Measurements from ENCODE around the gene LRRTM4. TPM values are rescaled to one million over a fixed set of nuclear protein-coding genes. Genes with fewer than 3 reads are reported as not detected.

The LRRTM4 gene
- total RNA-seq, 1 donor from 2014 or later = 18.1 TPM

DNA sequence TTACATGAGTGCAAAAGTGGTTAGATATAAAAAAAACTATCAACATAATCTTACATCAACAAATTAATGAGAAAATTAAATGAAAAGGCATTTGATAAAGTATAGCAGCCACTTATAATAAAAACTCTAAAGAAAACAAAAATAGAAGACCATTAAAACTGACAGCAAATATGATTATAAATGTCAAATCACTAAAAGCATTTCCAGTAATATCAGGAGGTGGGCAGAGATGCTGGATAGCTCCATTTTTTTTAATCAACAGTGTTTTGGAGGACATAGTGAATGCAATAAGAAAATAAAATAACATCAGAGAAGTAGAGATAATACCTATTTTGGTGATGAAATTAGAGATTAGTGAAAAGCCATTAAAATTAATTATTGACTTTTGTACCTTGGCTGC is 173.4 kb downstream of the LRRTM4 start:
- ATAC-seq (no peak), DNase-seq (ENCODE audit: low spot score) (no peak)
- intact Hi-C loops (cut with DNase I) = no loop called here

DNA sequence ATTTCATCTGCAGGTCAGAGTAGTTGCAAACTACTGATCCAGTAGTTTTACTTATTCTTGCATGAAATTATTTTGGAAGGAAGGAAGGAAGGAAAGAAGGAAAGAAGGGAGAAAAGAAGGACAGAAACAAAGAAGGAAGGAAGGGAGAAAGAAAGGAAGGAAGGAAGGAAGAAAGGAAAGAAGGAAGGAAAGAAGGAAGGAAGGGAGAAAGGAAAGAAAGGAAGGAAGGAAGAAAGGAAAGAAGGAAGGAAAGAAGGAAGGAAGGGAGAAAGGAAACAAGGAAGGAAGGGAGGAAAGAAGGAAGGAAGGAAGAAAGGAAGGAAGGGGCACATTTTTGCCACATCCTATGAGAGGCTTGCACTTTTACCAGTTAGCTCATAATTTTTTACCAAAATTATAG is 186.2 kb downstream of the LRRTM4 start:
- DNase-seq (ENCODE audit: low spot score) (no peak), ATAC-seq (no peak)
- intact Hi-C loops (cut with DNase I) = no loop called here

DNA sequence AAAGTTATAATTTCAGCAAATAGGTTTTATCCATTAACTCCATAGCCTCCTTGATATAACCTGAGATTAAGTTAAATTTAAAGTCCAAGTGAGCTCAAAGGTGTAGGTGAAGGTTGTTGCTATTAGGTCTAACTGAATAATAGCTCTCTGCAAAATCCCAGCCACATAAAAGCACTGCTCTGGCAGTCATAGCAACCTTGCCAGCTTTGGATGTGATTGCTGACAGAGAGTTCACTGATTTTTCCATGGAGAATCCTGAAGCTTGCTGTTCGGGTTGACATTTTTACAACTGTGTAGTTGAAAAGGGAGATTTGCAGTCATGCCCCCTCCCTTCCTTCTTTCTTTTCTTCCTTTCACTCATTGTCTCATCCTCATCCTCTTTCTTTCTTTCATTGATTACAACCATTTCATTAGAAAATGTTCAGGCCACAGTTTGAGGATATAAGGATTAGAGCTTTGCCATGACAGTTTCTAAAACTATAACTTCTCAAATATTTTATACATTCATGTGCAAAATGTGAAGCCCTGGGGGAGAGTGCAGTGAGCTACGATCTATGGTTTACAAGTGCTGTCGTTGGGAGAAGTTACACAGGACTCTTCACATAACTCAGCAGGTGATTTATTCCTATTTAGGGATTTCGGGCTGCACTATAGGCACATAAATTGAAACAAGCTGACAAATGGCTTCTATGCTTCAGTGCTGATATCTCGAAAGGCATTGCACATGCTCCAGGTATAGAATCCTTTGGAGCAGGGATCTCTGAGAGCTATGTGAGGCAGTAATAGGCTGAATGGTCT is 193.8 kb downstream of the LRRTM4 start:
- intact Hi-C loops (cut with DNase I) = no loop called here
- no peak for ATAC-seq
- DNase-seq (ENCODE audit: low spot score) = no peak

DNA sequence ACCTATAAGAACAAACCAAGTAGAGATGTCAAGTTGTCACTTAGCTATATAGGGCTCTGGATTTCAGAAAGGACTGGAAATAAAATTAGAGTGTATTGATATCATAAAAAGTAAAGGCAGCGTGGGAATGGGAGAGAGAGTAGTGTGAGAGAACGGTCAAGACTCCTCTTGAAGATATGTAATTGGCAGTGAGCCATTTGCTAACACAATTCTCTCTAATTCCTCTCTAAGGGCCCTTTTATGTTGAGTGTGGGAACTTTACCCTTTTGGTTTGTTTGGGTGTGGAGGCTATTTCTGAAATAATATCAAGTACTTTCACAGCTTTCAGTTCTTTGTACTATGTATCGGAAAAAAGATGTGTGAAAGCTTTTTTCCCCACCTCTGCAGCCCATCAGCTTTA is 196.8 kb downstream of the LRRTM4 start:
- intact Hi-C loops (cut with DNase I) = no loop called here
- DNase-seq (ENCODE audit: low spot score) (no peak), ATAC-seq (no peak)

DNA sequence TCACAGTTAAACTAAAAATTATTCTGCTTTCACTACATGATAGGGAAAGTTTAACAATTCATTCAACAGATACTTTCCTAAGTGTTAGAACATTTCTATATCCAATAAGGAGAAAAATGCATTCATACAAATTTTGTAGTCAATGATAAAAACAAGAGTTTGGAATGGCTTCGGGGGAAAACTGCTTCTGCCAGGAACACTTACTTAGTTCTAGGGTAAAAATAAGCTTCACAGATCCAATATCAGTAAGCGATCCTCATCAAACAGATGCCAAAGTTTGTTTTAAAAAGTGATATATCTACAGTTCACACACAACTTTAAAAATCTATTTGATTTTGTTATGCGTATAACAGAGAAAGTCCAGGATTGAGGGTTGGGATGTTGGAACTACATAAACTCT is 199.7 kb downstream of the LRRTM4 start:
- DNase-seq (ENCODE audit: low spot score) (no peak), ATAC-seq (no peak)
- intact Hi-C loops (cut with DNase I) = no loop called here

DNA sequence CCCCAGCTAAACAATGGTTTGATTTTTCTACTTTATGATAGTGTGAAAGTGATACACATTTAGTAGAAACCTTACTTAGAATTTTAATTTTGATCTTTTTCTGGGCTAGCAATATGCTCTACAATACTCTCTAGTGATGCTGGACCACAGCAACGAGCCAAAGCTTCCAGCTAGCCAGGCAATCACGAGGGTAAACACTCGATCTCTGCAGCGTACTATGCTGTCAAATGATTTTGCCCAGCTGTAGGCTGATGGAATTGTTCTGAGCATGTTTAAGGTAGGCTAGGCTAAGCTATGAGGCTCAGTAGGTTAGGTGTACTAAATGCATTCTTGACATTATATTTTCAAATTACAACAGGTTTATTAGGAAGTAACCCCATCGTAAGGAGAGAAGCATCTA is 207.5 kb downstream of the LRRTM4 start:
- DNase-seq (ENCODE audit: low spot score) (no peak), ATAC-seq (no peak)
- intact Hi-C loops (cut with DNase I) = no loop called here

DNA sequence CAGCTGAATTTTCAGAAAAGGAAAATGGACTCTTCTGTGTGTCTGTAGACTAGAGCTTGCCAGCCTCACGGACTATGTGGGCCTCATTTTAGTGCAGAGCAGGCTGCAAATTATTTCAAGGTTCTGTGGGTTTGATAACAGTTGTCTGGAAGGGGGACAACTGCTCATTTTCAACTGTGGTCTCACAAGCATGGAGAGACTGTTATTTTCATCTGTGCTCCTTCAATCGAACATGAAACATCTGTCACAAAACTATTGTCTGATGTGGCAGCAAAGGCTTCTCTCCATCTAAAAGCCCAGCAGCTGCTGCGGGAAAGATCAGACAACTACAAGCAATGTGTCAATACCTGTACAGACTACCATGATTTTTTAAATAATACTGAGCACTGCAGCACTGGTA is 211.8 kb downstream of the LRRTM4 start:
- DNase-seq (ENCODE audit: low spot score) (no peak), ATAC-seq (no peak)
- intact Hi-C loops (cut with DNase I) = no loop called here

DNA sequence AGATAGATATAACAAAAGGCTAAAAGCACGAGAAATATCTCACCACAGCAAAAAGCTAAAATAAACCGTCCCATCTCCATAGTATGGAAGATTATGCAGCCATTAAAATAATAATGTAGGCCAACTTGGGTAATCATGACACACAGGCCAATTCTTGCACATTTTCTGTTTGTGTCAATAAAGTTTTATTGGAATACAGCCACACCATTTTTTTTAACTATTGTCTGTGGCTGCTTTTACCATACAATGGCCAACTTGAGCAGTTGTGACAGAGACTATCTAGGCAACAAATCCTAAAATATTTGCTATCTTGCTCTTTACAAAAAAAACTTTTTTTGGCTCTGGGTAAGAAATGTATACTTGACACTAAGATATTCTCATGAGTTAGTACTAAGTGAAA is 212.5 kb downstream of the LRRTM4 start:
- ATAC-seq = no peak
- intact Hi-C loops (cut with DNase I) = no loop called here
- no peak for DNase-seq (ENCODE audit: low spot score)

DNA sequence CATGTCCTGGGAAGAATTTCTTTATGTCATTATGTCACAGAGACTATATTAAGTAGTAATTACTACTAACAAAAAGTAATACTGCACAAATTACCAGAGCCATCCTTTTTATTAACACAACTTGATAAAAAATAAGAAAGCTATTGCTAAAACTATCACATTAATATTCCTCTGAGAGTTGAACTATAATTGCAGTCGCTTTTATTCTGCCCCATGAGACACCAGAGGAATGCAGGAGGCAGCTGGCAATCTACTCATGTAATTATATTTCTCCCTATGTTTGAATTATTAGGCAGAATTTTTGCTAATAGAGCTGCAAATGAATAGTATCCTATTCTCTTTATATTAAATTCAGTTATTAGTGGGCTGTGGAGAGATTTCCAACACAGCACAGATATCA is 220.7 kb downstream of the LRRTM4 start:
- DNase-seq (ENCODE audit: low spot score) (no peak), ATAC-seq (no peak)
- intact Hi-C loops (cut with DNase I) = no loop called here

DNA sequence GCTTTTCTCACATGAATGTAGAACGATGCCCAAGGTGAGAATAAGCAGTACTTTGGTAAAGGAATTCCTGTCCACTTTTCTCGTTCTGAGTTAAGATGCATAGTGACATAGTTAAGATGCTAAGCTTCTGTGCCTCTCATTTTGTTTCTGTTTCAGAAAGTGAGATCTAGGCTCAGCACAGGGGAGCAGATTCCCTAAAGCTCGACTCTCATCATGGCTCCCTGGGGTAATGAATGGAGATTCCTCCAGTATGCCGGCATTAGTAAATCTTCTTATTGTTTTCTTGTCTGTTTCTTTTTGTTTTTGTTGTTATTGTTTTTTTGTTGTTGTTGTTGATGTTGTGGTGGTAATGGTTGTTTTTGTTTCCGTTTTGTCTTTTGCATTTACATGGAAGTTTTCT is 225.4 kb downstream of the LRRTM4 start:
- intact Hi-C loops (cut with DNase I) = no loop called here
- ATAC-seq = no peak
- DNase-seq (ENCODE audit: low spot score) = no peak

DNA sequence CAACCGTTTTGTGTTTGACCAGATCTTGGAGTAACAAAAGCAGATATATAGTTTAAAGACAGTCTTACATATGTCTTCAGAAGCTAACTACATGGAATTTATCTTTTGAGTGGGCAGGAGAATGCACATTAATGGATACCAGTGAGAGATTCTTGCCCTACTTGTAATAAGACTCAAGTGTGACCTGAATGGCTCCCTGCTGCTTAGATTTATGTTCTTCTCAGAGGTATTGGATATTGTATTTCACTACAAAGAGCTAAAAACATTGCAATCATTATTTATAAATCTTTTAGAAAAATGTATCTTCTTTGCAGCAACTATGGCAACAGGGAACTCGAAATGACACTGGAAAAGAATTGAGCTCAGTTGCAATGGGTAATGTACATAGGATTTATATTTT is 227.7 kb downstream of the LRRTM4 start:
- ATAC-seq (no peak), DNase-seq (ENCODE audit: low spot score) (no peak)
- intact Hi-C loops (cut with DNase I) = no loop called here

DNA sequence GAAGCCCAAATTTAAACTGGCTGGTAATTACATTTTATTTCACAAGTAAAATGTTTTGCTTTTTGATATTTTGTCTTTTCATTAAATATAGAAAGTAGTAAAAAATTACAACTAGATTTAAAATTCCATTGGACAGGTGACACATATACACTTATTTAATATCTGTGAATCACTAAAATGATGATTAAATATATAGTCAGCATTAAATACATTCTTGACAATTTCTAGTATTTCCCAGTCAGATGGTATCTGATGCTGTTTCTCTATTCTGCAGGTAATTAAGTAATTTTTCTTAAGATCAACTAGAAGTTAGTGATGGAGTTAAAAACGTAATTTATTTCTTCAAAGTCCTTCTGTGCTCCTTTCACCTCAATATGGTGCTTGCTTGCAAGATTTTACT is 237.8 kb downstream of the LRRTM4 start:
- ATAC-seq (no peak), DNase-seq (ENCODE audit: low spot score) (no peak)
- intact Hi-C loops (cut with DNase I) = no loop called here

DNA sequence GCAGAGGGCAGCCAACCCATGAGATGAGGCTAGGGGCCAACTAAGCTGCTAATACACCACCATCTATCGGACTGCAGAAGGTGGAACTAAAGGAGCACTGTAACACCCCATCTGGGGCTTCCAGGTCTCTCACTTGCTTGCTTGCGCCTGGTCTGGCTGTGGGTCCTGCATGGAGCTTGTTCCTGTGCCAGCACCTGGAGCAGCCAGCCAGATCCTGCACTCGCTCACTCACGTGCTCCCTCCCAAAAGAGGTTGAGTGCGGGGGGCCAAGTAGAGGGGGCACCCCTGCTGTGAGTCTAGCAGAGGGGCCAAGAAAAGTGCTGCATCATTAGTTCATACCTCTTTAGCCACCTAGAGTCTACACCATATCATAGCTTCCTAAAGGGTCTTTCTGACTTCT is 250.9 kb downstream of the LRRTM4 start:
- intact Hi-C loops (cut with DNase I) = no loop called here
- no peak for ATAC-seq
- no peak for DNase-seq (ENCODE audit: low spot score)

DNA sequence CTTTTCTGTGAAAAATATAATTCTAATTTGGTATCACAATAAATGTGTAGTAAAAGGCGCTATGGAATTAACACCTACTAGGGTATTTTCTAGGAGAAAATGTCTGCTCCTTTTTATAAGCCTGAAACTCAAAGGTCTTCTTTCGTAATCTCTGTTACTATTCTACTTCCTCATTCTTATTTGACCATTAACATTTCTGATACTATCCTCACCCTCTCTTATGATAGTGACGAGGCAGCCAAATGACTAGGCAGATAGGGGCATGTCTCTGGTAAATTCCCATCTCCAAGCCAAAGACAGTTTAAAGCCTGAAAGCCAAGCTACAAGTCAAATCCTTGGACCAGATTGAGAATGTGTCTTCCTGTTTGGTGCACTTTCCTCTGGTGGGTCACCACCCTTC is 251.7 kb downstream of the LRRTM4 start:
- no peak for ATAC-seq

DNA sequence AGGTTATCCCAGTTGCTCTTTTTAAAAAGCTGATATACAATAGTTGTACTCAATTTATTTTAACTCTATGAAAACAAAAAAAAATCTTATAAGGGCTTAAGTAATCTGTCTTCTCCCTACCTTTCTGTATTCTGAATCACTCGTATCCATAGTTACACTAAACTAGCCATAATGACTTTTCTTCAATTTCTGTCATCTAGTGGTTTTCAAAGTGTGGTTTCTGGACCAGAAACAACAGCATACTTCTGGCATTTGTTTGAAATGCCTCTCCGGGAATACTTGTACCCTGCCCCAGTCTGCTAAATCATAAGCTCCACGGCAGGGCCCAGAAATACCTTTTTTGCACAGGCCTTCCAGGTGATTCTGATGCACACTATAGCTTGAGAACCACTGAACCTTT is 253.6 kb downstream of the LRRTM4 start:
- intact Hi-C loops (cut with DNase I) = no loop called here
- DNase-seq (ENCODE audit: low spot score) (no peak), ATAC-seq (no peak)

More for the DNA sequence above, 251.7 kb downstream of the LRRTM4 start:
- intact Hi-C loops (cut with DNase I) = no loop called here
- DNase-seq (ENCODE audit: low spot score) = no peak

DNA sequence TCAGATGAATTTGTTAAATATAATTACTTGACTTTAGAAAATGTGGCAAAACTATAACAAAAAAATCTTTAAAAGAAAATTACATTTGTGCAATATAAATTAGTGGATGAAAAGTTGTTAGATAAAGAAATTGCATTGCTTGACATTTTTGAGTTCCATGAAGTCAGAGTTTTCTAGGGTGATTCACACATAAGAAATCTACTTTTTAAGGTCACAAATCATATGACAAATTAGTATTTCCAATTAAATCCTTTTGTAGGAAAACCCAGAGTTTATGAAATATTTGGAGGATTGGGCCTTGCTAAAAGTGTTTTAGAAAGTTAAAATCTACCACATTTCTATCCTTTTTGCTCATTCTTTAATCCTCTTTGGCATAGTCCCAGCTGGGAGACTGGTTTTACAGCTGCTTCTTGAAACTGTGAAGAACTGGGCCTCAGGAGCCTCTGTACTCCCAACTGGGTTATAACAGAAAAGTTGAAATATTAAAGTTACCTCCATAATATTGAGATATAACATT is 289.2 kb downstream of the LRRTM4 start:
- intact Hi-C loops (cut with DNase I) = no loop called here
- DNase-seq (ENCODE audit: low spot score) = no peak
- ATAC-seq = no peak

DNA sequence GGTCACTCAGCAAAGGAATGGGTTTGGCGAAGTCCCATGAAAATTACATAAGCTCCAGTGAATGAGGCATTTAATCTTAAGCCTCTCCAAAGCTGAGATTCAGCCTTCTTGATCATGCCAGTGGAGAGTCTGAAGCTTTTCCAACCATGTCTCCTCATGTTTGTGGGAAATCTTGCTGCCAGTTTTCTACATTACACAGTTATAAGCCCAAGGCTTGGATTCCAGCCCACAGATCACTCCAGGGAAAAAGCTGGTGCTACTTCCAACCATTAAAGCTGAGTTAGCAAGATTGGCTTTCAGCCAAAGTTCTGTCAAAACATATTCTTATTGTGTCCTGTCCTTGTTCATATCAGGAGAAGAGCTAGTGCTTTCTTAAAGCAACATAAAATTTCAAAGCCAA is 293.8 kb downstream of the LRRTM4 start:
- DNase-seq (ENCODE audit: low spot score) (no peak), ATAC-seq (no peak)
- intact Hi-C loops (cut with DNase I) = no loop called here

DNA sequence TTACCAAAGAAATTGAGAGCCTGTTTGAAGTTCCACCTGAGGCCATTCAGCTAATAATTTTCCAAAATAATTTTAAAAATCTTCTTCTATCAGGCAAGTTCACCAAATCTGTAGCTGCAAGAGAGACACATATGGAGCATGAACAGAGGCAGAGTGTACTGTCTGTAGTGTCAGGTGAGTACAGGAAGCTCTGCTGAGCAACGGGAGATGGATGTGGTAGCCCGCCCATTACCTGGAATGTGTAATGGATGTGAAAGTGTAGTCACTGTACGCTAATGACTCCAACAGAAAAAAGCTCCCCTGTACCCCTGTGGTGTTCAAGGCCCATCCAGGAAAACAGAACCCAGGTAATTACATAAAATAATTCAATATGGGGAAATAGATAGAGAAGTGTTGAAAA is 311.5 kb downstream of the LRRTM4 start:
- ATAC-seq = no peak
- no peak for DNase-seq (ENCODE audit: low spot score)
- intact Hi-C loops (cut with DNase I) = no loop called here

DNA sequence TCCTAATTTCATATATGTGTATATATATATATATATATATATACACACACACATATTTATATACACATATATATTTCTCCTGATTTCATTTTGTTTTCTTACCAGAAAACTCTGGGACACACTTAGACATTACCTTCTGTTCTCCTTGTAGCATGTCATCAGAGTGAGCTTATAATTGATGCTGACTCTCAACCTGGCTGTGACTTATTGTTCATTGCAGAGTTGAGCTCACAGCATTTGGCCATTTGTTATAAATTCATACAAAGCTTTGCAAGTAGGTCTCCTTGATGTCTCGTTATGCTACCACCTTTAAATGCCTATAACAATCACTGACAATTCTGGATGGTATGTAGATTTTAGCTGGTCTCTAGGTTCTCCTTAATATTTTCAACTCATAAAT is 314.8 kb downstream of the LRRTM4 start:
- DNase-seq (ENCODE audit: low spot score) (no peak), ATAC-seq (no peak)
- intact Hi-C loops (cut with DNase I) = no loop called here

DNA sequence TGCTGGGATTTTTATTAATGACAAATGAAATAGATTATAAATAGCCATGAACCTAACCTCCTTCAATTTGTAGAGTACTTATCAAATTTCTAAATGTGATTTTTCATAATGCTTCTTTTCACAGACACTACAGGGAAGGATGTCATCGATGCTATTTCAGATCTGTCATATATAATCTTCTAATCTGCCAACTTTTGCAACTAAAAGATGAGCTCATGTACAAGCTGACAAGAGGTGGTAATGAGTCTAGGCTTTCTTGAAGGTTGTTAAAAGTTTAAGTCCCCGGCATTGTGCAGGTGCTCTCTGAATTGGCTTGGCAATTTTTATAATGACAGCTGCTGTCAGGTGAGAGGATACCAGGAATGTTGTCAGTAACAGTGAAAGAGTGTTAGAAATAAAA is 320.4 kb downstream of the LRRTM4 start:
- intact Hi-C loops (cut with DNase I) = no loop called here
- ATAC-seq = no peak
- DNase-seq (ENCODE audit: low spot score) = no peak

DNA sequence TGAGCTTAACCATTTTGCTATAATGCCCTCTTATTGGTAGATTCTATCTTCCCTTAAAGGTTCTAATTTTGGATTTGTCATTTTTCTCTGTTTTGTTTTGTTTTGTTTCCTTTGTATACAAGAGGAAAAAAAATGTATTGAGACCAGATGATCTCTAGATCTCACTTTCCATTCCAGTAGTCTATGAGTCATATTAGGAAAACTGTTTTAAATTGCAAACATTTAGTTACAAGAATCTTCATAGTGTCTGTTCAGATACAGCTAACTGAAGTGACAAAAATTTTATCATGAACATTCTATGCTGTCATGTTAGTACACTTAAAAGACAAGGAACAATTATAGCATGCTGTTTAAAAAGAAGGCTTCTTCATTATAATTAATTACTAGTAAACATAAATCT is 322.8 kb downstream of the LRRTM4 start:
- ATAC-seq (no peak), DNase-seq (ENCODE audit: low spot score) (no peak)
- intact Hi-C loops (cut with DNase I) = no loop called here

Data from sciatic nerve (tissue), 2 donors.